GM08714 (cell line): ENCODE data around the gene SLC23A1.

Experiments used
- H3K4me3 ChIP-seq: fragments of 200-500 bp; sonication (Bioruptor generic); 2 replicates; pipeline ENCODE4 v1.5.1; 2014; ENCODE audit warnings: mild to moderate bottlenecking, low read length, inconsistent platforms
- ZNF274 ChIP-seq: IDR thresholded peaks from 2 replicates; pipeline ENCODE4 v1.6.1; 2012; ENCODE audit warnings: mild to moderate bottlenecking, low read depth, low read length

The SLC23A1 gene

DNA sequence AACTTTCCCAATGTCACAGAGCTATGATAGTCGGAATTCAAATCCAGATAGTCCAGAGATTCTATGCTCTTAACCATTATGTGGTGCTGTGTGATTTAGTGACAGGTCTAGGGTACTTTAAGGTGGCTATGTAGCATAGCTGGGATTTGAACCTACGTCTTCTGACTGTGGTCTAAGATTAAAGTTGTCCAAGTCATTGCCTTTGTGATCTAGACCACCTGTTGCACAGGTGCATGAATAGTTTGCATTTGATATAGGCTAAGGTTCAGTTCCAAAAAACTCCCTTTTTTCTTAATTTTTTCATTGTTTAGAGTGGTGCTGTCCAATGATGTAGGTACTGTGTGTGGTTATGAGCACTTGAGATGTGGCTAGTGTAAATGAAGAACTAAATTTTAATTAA is 38.9 kb downstream of the SLC23A1 start:
- no peak overlapping the region for H3K4me3 ChIP-seq
- TF ChIP-seq ZNF274 = no peak

DNA sequence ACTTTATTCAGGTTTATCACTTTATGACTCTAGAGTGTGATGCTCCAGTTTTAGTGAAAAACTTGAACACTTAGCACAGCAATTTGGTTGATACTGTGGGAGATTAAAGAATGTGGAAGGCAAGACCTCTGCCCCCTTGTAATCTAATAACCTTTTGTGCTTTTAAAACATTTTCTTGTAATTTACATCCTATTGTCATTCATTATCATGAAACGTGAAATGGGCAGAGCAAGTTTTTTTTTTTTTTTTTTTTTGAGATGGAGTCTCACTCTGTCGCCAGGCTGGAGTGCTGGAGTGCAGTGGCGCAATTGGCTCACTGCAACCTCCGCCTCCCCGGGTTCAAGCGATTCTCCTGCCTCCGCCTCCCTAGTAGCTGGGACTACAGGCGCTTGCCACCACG is 39.6 kb downstream of the SLC23A1 start:
- peak overlapping the region; percentile 90; the same call in 1 of the 2 replicates for H3K4me3 ChIP-seq
- TF ChIP-seq ZNF274 = no peak

DNA sequence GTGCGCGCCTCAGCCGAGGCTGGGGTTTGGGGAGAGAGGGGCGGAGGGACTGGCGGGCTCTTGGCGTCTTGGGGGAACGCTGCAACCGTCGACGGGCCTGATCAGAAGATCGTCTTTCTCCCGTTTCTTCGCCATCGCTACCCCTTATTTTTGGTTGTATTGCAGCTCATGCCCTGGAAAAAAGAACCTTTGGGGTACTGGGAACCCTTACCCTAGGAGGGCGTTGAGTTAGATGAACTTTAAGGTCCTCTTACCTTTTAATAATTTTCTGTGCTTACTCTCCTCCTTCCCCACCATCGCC is 40.7 kb downstream of the SLC23A1 start:
- TF ChIP-seq ZNF274 = no peak
- peak overlapping the region; percentile 90 for H3K4me3 ChIP-seq

DNA sequence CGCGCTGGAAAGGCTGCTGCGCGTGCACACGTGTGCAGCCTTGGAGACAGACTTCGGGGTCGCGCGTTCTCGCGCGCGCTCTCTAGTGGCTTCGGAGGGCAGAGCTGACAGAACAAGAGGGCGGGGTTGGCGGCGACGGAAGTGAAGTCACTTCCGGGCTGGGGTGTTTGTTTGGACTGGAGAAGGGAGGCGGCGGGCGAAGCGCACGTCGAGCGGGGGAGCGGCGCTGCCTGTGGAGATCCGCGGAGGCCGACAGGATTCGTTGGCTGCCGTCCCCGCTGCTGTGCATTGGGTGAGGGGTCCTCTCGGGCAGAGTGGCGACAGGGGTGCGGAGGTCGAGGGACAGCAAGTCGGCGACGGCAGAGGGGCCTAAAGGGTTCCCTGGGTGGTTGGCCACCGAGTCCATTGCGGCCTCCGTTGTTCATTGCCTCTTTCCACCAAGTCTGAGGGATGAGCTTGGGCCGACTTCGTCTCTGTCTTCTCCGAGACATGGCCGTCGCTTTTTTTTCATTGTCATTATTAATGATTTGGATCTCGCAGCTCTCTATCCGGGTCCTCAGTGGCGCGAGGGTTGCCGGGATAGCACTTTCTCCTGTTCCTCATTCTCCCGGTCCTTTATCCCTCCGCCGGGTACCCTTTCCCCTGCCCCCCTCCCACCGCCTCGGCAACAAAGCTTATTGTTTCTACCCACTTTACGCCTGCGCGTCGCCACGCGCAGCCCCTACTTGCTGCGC is 41.2 kb downstream of the SLC23A1 start, which contains the start of gene PAIP2:
Gene PAIP2 (plus strand): TSS at position 166 of the 734 bp plus-strand sequence. CDS start 21,931 bp downstream, outside the sequence.
- H3K4me3 ChIP-seq = peak within 1 kb of the TSS; percentile 90
- TF ChIP-seq ZNF274 = no peak

DNA sequence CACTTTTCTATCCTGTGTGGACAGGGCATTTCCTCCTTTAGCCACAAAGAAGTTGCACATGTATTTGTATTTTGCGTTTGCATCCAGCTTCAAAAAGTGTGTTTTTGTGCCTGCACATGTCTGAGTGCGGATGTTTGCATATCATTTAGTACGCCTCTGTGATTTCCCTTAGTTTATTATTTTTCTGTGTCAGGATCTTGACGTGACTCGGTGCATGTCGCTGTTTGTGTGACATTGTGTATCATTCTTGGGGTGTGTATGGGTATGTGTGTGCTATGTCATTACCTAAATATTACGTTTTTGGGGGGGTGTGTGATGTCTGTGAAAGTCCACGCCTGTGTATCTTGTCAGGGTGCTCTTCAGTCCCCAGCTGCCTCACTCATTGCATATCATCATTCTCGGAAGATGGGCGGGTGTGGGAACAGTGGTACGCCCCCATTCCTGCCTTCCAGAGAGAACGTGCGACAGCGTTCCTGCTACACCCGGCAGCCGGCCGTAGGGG is 41.9 kb downstream of the SLC23A1 start:
- no peak for TF ChIP-seq ZNF274
- peak overlapping the region; percentile 90 for H3K4me3 ChIP-seq

DNA sequence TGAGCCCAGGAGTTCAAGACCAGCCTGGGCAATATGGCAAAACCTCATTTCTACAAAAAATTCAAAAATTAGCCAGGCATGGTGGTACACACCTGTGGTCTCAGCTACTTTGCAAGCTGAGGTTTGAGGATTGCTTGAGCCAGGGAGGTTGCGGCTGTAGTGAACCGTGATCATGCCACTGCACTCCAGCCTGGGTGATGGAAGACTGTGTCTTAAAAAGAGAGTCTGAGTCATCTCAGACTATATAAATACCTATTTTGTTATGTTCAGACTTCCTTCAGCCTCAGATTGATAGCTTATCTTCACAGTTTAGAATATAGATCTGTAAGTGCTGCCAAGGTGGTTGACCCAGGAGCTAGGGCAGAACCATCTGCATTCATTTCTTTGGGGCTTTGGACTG is 43.0 kb downstream of the SLC23A1 start:
- TF ChIP-seq ZNF274 = no peak
- H3K4me3 ChIP-seq = no peak overlapping the region

DNA sequence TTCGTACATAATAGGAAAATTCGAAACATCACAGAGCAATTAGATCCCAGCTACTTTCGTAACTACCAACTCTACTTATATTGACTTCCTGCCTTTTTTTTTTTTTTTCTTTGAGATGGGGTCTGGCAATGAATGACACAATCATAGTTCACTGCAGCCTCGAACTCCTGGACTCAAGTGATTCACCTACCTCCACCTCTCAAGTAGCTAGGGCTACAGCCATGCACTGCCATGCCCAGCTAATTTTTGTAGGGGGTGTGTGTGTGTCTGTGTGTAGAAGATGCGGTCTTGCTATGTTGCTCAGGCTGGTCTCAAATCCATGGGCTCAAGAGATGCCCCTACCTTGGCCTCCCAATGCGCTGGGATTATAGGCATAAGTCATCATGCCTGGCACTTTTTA is 47.3 kb downstream of the SLC23A1 start:
- no peak overlapping the region for H3K4me3 ChIP-seq
- no peak for TF ChIP-seq ZNF274
